ENCODE data around the gene CASP4. TPM values are rescaled to one million over a fixed set of nuclear protein-coding genes. Genes with fewer than 3 reads are reported as not detected.
A peak's percentile ranks its signal among the peaks of the same experiment; 100 is the strongest.

The CASP4 gene
- total and polyA plus RNA-seq, 9 of the 15 experiments (the other 6 are each of a cell fraction or from before 2014, with no cell fraction given), result 0.15 to 0.42 (median 0.27) TPM; not detected in 1

GRCh38 chr11:105000797-105001196 lies 32.4 kb upstream of the CASP4 start:
- BruUV-seq (replicated peaks), result no TSS peak

More at GRCh38 chr11:105000797-105001196, 32.4 kb upstream of the CASP4 start:
- DNase-seq (ENCODE audit: extremely low read depth in 1 of 4, low spot score in 3 of 4) (peak; percentile 6 to 26 (median 22)), ATAC-seq (peak; percentile 60), FAIRE-seq (no peak)
- in situ Hi-C loops (cut with MboI) (no loop called here), intact Hi-C loops (cut with micrococcal nuclease) (no loop called here)
- H3K9ac ChIP-seq (ENCODE audit: insufficient read depth in 1 of 2, low read depth in 2 of 2, low read length in 2 of 2), result no peak overlapping the region
- TF ChIP-seq RAD21 (CRISPR knock-in tag; conservative IDR thresholded peaks at IDR 0.05 in 1 of 2, IDR thresholded peaks at IDR 0.05 in 1 of 2) (peak; percentile 21 to 48; a peak in 3 of 4 replicates), ERF (CRISPR knock-in tag; IDR thresholded peaks at IDR 0.05) (no peak), CTCFL (IDR thresholded peaks at IDR 0.05; ENCODE audit: borderline replicate concordance, insufficient read depth, low read depth, low read length, poor library complexity, severe bottlenecking) (peak; percentile 72), ETV5 (CRISPR knock-in tag; IDR thresholded peaks at IDR 0.05; ENCODE audit: low read depth) (0 out of 2 replicates have a peak, but pooled peaks have one; percentile 26)
- TF ChIP-seq, protein P1, sequence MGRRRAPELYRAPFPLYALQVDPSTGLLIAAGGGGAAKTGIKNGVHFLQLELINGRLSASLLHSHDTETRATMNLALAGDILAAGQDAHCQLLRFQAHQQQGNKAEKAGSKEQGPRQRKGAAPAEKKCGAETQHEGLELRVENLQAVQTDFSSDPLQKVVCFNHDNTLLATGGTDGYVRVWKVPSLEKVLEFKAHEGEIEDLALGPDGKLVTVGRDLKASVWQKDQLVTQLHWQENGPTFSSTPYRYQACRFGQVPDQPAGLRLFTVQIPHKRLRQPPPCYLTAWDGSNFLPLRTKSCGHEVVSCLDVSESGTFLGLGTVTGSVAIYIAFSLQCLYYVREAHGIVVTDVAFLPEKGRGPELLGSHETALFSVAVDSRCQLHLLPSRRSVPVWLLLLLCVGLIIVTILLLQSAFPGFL (CRISPR knock-in tag; IDR thresholded peaks at IDR 0.05), result no peak
- TF ChIP-seq, protein P2, sequence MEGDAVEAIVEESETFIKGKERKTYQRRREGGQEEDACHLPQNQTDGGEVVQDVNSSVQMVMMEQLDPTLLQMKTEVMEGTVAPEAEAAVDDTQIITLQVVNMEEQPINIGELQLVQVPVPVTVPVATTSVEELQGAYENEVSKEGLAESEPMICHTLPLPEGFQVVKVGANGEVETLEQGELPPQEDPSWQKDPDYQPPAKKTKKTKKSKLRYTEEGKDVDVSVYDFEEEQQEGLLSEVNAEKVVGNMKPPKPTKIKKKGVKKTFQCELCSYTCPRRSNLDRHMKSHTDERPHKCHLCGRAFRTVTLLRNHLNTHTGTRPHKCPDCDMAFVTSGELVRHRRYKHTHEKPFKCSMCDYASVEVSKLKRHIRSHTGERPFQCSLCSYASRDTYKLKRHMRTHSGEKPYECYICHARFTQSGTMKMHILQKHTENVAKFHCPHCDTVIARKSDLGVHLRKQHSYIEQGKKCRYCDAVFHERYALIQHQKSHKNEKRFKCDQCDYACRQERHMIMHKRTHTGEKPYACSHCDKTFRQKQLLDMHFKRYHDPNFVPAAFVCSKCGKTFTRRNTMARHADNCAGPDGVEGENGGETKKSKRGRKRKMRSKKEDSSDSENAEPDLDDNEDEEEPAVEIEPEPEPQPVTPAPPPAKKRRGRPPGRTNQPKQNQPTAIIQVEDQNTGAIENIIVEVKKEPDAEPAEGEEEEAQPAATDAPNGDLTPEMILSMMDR (IDR thresholded peaks at IDR 0.05 in 2 of 3, conservative IDR thresholded peaks at IDR 0.05 in 1 of 3; ENCODE audit: insufficient read depth in 2 of 3, low read depth in 1 of 3, low read length in 3 of 3), result peak; percentile 15 to 52 (median 29); a peak in 4 of 6 replicates
- H3K9me1 ChIP-seq (ENCODE audit: control insufficient read depth, insufficient read depth, low read length), result no peaks in the 10 kb centered on the region
- POLR2A ChIA-PET, result interaction anchor here (0.7 kb wide), 1 partner anchor 184 kb away, joined by 3 read pairs; no protein-coding TSS in a partner anchor
- no peak overlapping the region for H2AFZ ChIP-seq (ENCODE audit: low read depth, low read length)
- H3K4me1 ChIP-seq (replicated peaks in 1 of 2; ENCODE audit: control insufficient read depth in 2 of 2, insufficient read depth in 2 of 2, low read length in 2 of 2), result no peaks in the 10 kb centered on the region
- no peaks in the 10 kb centered on the region for H3K27me3 ChIP-seq (ENCODE audit: control insufficient read depth in 2 of 2, insufficient read depth in 2 of 2, low read length in 2 of 2)
- no peak overlapping the region for H3K27ac ChIP-seq (ENCODE audit: extremely low read depth, low read depth, low read length)
- CTCF ChIA-PET (ENCODE audit: low intra/inter-chr PET ratio), result no interaction called here
- no peaks in the 10 kb centered on the region for H3K36me3 ChIP-seq (ENCODE audit: control insufficient read depth, insufficient read depth, low read length)
- H3K4me2 ChIP-seq (ENCODE audit: insufficient read depth, low read length), result no peak overlapping the region
- 3% methylated on average over 7 of the region's 7 CpGs for WGBS (ENCODE audit: insufficient coverage, low coverage, missing lambda C conversion rate)
- H3K4me3 ChIP-seq, result no peak overlapping the region
- no peaks in the 10 kb centered on the region for H3K79me2 ChIP-seq (ENCODE audit: control insufficient read depth, insufficient read depth, low read length)
- 0 out of 2 replicates have a peak, but pooled peaks cover 1% of the 10 kb centered on the region for H3K9me3 ChIP-seq (replicated peaks; ENCODE audit: control insufficient read depth, insufficient read depth, low read depth, low read length)
- H4K20me1 ChIP-seq (replicated peaks; ENCODE audit: control insufficient read depth, insufficient read depth, low read length), result no peaks in the 10 kb centered on the region

Measured in K562 (cell line).